ENCODE data around the gene TMEM223.

The TMEM223 gene

GRCh38 chr11:62786318-62787004, 5.3 kb downstream of the TMEM223 start:
- peak overlapping the region; percentile 98 for H3K4me3 ChIP-seq (ENCODE audit: low read depth, low read length)
- DNase-seq (ENCODE audit: low read depth) = peak; percentile 83
- TF ChIP-seq CTCF (conservative IDR thresholded peaks at IDR 0.05; ENCODE audit: low read depth, low read length) = peak; percentile 98

GRCh38 chr11:62782753-62783152, 9.1 kb downstream of the TMEM223 start:
- no peak for DNase-seq (ENCODE audit: low read depth)
- H3K4me3 ChIP-seq (ENCODE audit: low read depth, low read length) = no peak overlapping the region
- no peak for TF ChIP-seq CTCF (conservative IDR thresholded peaks at IDR 0.05; ENCODE audit: low read depth, low read length)

- no peak for TF ChIP-seq CTCF (conservative IDR thresholded peaks at IDR 0.05; ENCODE audit: low read depth, low read length)
Measured at GRCh38 chr11:62778441-62778840, 13.4 kb downstream of the TMEM223 start.

GRCh38 chr11:62777389-62777788, 14.4 kb downstream of the TMEM223 start:
- TF ChIP-seq CTCF (conservative IDR thresholded peaks at IDR 0.05; ENCODE audit: low read depth, low read length) = no peak
- no peak for DNase-seq (ENCODE audit: low read depth)
- no peak overlapping the region for H3K4me3 ChIP-seq (ENCODE audit: low read depth, low read length)

More at GRCh38 chr11:62778441-62778840, 13.4 kb downstream of the TMEM223 start:
- DNase-seq (ENCODE audit: low read depth) = no peak
- no peak overlapping the region for H3K4me3 ChIP-seq (ENCODE audit: low read depth, low read length)

GRCh38 chr11:62775646-62776045, 16.2 kb downstream of the TMEM223 start:
- no peak for DNase-seq (ENCODE audit: low read depth)
- H3K4me3 ChIP-seq (ENCODE audit: low read depth, low read length) = no peak overlapping the region
- no peak for TF ChIP-seq CTCF (conservative IDR thresholded peaks at IDR 0.05; ENCODE audit: low read depth, low read length)

- no peak for TF ChIP-seq CTCF (conservative IDR thresholded peaks at IDR 0.05; ENCODE audit: low read depth, low read length)
- H3K4me3 ChIP-seq (ENCODE audit: low read depth, low read length) = no peak overlapping the region
- no peak for DNase-seq (ENCODE audit: low read depth)
Measured at GRCh38 chr11:62774407-62774806, 17.4 kb downstream of the TMEM223 start.

All from choroid plexus epithelial cell (primary cell).